Stimulated activated naive CD8-positive, alpha-beta T cell treated with anti-CD3 and anti-CD28 coated beads, Interleukin-15, Interleukin-2, amounts not matched to agents 100 ng/mL and 50 ng/mL, for 24 hours (primary cell): Measurements from ENCODE around the gene C13orf46.
"Not testable (repeated sequence)": the region's sequence is repeated elsewhere in the genome, so short reads cannot be mapped to it uniquely, and the experiment has no call there.

Experiments used
- H3K27ac Mint-ChIP-seq: one replicate; pipeline ENCODE4 v1.8.0; 2021; ENCODE audit warnings: mild to moderate bottlenecking, mixed read lengths
- H3K27me3 Mint-ChIP-seq: one replicate; pipeline ENCODE4 v1.8.0; 2021; ENCODE audit warnings: mixed read lengths
- H3K36me3 Mint-ChIP-seq: one replicate; pipeline ENCODE4 v1.8.0; 2021; ENCODE audit warnings: low read depth, mixed read lengths
- H3K4me1 Mint-ChIP-seq: one replicate; pipeline ENCODE4 v1.8.0; 2021; ENCODE audit warnings: low read depth, mixed read lengths
- H3K4me3 Mint-ChIP-seq: one replicate; pipeline ENCODE4 v1.8.0; 2021; ENCODE audit warnings: mild to moderate bottlenecking, mixed read lengths
- H3K9me3 Mint-ChIP-seq: one replicate; pipeline ENCODE4 v1.8.0; 2021; ENCODE audit warnings: mixed read lengths

Gene C13orf46

DNA sequence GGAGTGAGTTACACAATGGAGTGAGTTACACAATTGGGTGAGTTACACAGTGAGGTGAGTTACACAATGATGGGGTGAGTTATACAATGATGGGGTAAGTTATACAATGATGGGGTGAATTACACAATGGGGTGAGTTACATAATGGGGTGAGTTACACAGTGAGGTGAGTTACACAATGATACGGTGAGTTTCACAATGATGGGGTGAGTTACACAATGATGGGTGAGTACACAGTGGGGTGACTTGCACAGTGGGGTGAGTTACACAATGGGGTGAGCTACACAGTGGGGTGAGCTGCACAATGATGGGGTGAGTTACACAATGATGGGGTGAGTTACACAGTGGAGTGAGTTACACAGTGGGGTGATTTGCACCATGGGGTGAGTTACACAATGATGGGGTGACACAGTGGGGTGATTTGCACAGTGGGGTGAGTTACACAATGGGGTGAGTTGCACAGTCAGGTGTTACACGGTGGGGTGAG is 57.5 kb downstream of the C13orf46 start:
- Mint-ChIP-seq H3K4me3 (no peak overlapping the region), H3K4me1 (no peaks in the 10 kb centered on the region), H3K9me3 (peaks cover 9% of the 10 kb centered on the region), H3K27me3 (peaks cover 39% of the 10 kb centered on the region), H3K27ac (no peak overlapping the region), H3K36me3 (no peaks in the 10 kb centered on the region)

GRCh38 chr13:113915786-113916329 is 58.0 kb downstream of the C13orf46 start:
- H3K27me3 Mint-ChIP-seq: peaks cover 41% of the 10 kb centered on the region
- H3K27ac Mint-ChIP-seq: no peak overlapping the region

GRCh38 chr13:113915012-113915763 is 58.7 kb downstream of the C13orf46 start:
- Mint-ChIP-seq H3K27ac (no peak overlapping the region), H3K4me1 (no peaks in the 10 kb centered on the region), H3K4me3 (no peak overlapping the region), H3K9me3 (peaks cover 9% of the 10 kb centered on the region), H3K27me3 (peaks cover 47% of the 10 kb centered on the region), H3K36me3 (no peaks in the 10 kb centered on the region)

More at GRCh38 chr13:113915786-113916329, 58.0 kb downstream of the C13orf46 start:
- Mint-ChIP-seq H3K36me3 (no peaks in the 10 kb centered on the region), H3K4me3 (no peak overlapping the region), H3K4me1 (no peaks in the 10 kb centered on the region), H3K9me3 (peaks cover 9% of the 10 kb centered on the region)

GRCh38 chr13:113914333-113915011 is 59.4 kb downstream of the C13orf46 start:
- peaks cover 52% of the 10 kb centered on the region for H3K27me3 Mint-ChIP-seq
- no peak overlapping the region for H3K4me3 Mint-ChIP-seq
- H3K36me3 Mint-ChIP-seq: no peaks in the 10 kb centered on the region
- no peaks in the 10 kb centered on the region for H3K4me1 Mint-ChIP-seq
- H3K27ac Mint-ChIP-seq: no peak overlapping the region
- H3K9me3 Mint-ChIP-seq: peaks cover 9% of the 10 kb centered on the region

DNA sequence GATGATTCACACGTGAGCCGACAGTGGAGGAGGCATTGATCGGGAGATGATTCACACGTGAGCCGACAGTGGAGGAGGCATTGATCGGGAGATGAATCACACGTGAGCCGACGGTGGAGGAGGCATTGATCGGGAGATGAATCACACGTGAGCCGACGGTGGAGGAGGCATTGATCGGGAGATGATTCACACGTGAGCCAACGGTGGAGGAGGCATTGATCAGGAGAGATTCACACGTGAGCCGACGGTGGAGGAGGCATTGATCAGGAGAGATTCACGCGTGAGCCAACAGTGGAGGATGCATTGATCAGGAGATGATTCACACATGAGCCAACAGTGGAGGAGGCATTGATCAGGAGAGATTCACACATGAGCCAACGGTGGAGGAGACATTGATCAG is 60.0 kb downstream of the C13orf46 start:
- not testable (repeated sequence) for H3K4me3 Mint-ChIP-seq, H3K36me3 Mint-ChIP-seq, H3K27ac Mint-ChIP-seq, H3K9me3 Mint-ChIP-seq, H3K4me1 Mint-ChIP-seq
- H3K27me3 Mint-ChIP-seq: peaks cover 58% of the 10 kb centered on the region

DNA sequence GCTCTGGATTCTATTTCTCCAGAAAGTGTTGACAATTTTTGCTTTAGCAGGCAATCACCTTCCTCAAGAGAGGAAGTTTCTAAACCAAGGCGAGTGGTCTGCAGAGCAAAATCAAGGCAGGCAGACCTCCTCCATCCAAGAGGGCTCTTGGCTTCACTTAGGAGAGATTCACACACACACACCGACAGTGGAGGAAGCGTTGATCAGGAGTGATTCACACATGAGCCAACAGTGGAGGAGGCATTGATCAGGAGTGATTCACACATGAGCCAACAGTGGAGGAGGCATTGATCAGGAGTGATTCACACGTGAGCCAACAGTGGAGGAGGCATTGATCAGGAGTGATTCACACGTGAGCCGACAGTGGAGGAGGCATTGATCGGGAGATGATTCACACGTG is 60.5 kb downstream of the C13orf46 start:
- H3K9me3 Mint-ChIP-seq, H3K4me3 Mint-ChIP-seq, H3K27ac Mint-ChIP-seq, H3K4me1 Mint-ChIP-seq, H3K36me3 Mint-ChIP-seq: not testable (repeated sequence)
- peaks cover 62% of the 10 kb centered on the region for H3K27me3 Mint-ChIP-seq

DNA sequence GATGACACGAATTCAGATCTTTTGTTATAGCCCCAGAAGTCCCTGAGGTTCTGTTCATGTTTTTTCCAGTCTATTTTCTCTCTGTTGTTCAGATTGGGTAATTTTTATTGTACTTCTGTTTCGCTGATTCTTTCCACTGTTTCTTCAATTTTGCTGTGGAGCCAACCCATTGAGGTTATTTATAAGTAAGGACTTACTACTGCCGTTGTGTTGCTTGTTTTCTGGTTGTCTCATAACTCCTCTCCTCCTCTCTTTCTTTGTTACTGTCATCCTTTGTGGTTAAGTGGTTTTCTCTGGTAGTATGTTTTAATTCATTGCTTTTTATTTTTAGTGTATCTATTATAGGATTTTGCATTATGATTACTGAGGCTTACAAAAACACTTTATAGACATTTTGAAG is 61.3 kb downstream of the C13orf46 start:
- no peak overlapping the region for H3K4me3 Mint-ChIP-seq
- H3K4me1 Mint-ChIP-seq: peaks cover 10% of the 10 kb centered on the region
- H3K27me3 Mint-ChIP-seq: peaks cover 69% of the 10 kb centered on the region
- H3K36me3 Mint-ChIP-seq: no peaks in the 10 kb centered on the region
- H3K27ac Mint-ChIP-seq: no peak overlapping the region
- H3K9me3 Mint-ChIP-seq: peaks cover 9% of the 10 kb centered on the region

GRCh38 chr13:113907635-113908617 is 66.0 kb downstream of the C13orf46 start:
- Mint-ChIP-seq H3K9me3 (peaks cover 5% of the 10 kb centered on the region), H3K4me1 (peaks cover 10% of the 10 kb centered on the region), H3K27me3 (peaks cover 57% of the 10 kb centered on the region), H3K27ac (no peak overlapping the region), H3K36me3 (no peaks in the 10 kb centered on the region), H3K4me3 (no peak overlapping the region)

- Mint-ChIP-seq H3K4me3 (no peak overlapping the region), H3K4me1 (peaks cover 10% of the 10 kb centered on the region), H3K27me3 (peaks cover 46% of the 10 kb centered on the region), H3K27ac (no peak overlapping the region), H3K9me3 (no peaks in the 10 kb centered on the region), H3K36me3 (no peaks in the 10 kb centered on the region)
Measured at GRCh38 chr13:113906571-113906970, 67.3 kb downstream of the C13orf46 start.

- Mint-ChIP-seq H3K4me1 (peaks cover 10% of the 10 kb centered on the region), H3K27ac (no peak overlapping the region), H3K27me3 (peaks cover 40% of the 10 kb centered on the region), H3K9me3 (no peaks in the 10 kb centered on the region), H3K4me3 (no peak overlapping the region), H3K36me3 (no peaks in the 10 kb centered on the region)
Measured at GRCh38 chr13:113905942-113906341, 67.9 kb downstream of the C13orf46 start.

DNA sequence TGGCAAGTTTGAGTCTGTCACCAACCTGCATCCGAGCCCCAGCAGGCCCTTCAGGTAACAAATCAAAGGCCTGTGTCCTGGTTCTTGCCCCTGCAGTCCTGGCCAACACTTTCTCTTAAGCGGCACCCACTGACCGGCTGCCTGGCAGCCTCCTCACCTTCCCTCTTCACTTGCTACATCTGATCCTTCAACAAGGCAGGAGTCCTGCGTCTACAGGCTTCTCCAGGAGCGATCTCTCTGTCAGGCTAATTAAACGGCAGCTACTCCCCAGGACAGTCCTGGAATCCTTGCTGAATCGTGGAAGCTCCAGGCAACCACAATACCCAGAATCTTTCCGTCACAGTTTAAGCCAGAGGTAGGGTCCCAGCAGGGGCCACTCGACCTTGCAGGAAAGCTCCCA is 68.9 kb downstream of the C13orf46 start:
- peaks cover 35% of the 10 kb centered on the region for H3K27me3 Mint-ChIP-seq
- no peak overlapping the region for H3K4me3 Mint-ChIP-seq
- peaks cover 10% of the 10 kb centered on the region for H3K4me1 Mint-ChIP-seq
- no peaks in the 10 kb centered on the region for H3K9me3 Mint-ChIP-seq
- no peaks in the 10 kb centered on the region for H3K36me3 Mint-ChIP-seq
- no peak overlapping the region for H3K27ac Mint-ChIP-seq

DNA sequence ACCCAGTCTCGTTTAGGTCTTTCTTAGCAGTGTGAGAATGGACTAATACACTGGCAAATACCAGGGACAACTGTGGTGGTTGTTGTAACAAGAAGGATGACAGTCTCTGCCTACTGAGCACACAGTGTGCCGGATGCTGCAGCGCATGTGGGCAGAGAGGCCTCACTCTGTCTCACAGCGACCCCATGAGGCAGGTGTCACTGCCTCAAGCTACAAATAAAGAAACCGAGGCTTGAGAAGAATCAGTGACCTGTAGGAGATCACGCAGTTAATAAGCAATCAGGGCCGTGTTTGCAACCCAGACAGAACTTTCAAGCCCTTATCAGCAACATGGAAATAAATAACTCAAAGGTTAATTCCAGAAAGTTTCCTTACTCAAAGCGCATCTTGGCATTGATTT is 69.5 kb downstream of the C13orf46 start:
- Mint-ChIP-seq H3K27ac (no peak overlapping the region), H3K27me3 (peaks cover 31% of the 10 kb centered on the region)

GRCh38 chr13:113903912-113904311 is 70.0 kb downstream of the C13orf46 start:
- Mint-ChIP-seq H3K9me3 (no peaks in the 10 kb centered on the region), H3K4me1 (peaks cover 5% of the 10 kb centered on the region), H3K27me3 (peaks cover 26% of the 10 kb centered on the region), H3K27ac (no peak overlapping the region), H3K4me3 (no peak overlapping the region), H3K36me3 (no peaks in the 10 kb centered on the region)

More for the DNA sequence above, 69.5 kb downstream of the C13orf46 start:
- no peak overlapping the region for H3K4me3 Mint-ChIP-seq
- H3K36me3 Mint-ChIP-seq: no peaks in the 10 kb centered on the region
- no peaks in the 10 kb centered on the region for H3K9me3 Mint-ChIP-seq
- H3K4me1 Mint-ChIP-seq: peaks cover 10% of the 10 kb centered on the region
